H1 (cell line): ENCODE data around the gene ZNF473. TPM values are rescaled to one million over a fixed set of nuclear protein-coding genes. Genes with fewer than 3 reads are reported as not detected.

Source experiments
- ATF2 ChIP-seq: IDR thresholded peaks from 2 replicates; pipeline ENCODE4 v1.6.1; 2012; ENCODE audit warnings: low read length, inconsistent platforms
- polyA plus RNA-seq, 7 experiments: library from polyadenylated mRNA; depleted of rRNA in 3 of 7; stranded (reverse) in 5 of 7; unstranded in 2 of 7; fragments of >200 nt in 5 of 7; fragments of 200-250 nt in 2 of 7; gene quantifications; 1 replicate in 5 of 7; 2 replicates in 1 of 7; 4 replicates in 1 of 7; pipeline versions ENCODE4 v1.2.1 to v1.2.3, GENCODE V29; 2011 to 2013; ENCODE audit warnings: missing spikeins in 2 of 7, mixed read lengths in 2 of 7
- total RNA-seq: library from RNA; stranded (reverse); fragmentation: NEBNext Ultra II Directional; extraction: Animal tissue kit (Norgen Biotek cat#: 25700); gene quantifications from 2 replicates; pipeline ENCODE4 v1.2.1, GENCODE V29; 2021

The ZNF473 gene
- total and polyA plus RNA-seq, 2 of the 8 experiments (the other 6 are each of a cell fraction or from before 2014, with no cell fraction given) = 5.2 to 11.7 TPM

DNA sequence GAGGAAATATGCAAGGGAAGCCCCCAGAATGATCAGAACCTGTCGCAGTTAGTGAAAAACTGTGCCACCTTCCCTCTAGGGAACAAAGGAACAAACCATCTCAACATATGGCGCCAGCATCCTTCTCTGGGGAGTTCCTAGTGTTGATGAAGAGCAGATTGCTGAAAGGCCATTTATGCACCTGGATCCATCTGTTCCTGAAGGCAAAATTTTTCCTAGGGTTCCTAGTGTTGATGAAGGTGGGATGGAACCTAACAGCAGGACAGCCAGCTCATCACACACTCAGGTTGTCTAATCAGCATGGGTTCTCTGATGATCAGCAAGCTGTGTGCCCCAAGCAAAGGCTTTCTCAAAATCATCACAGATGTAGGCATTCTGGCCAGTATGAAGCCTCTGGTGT lies 32.6 kb downstream of the ZNF473 start (continued):
- no peak for TF ChIP-seq ATF2
